Right hindlimb (tissue), 1 donor: ENCODE data around the gene RIMBP2.

Experiments
- DNase-seq: peaks from one replicate; pipeline ENCODE4 v3.0.0-alpha.2; 2018

Gene RIMBP2

GRCh38 chr12:130455161-130455560 is 260.9 kb downstream of the RIMBP2 start:
- DNase-seq, result no peak

GRCh38 chr12:130454296-130454695 is 261.8 kb downstream of the RIMBP2 start:
- DNase-seq, result no peak

- no peak for DNase-seq
These were observed 263.6 kb downstream of the RIMBP2 start for GRCh38 chr12:130452546-130452945.

GRCh38 chr12:130451001-130451930 is 264.8 kb downstream of the RIMBP2 start:
- DNase-seq, result no peak

GRCh38 chr12:130449291-130449690 is 266.8 kb downstream of the RIMBP2 start:
- DNase-seq, result no peak

GRCh38 chr12:130448044-130448821 is 267.9 kb downstream of the RIMBP2 start:
- DNase-seq, result no peak

- no peak for DNase-seq
These were observed 268.5 kb downstream of the RIMBP2 start for GRCh38 chr12:130447655-130447965.

- DNase-seq, result no peak
These were observed 269.0 kb downstream of the RIMBP2 start for GRCh38 chr12:130446846-130447654.

GRCh38 chr12:130444986-130445385 is 271.1 kb downstream of the RIMBP2 start:
- DNase-seq, result no peak

GRCh38 chr12:130444061-130444460 is 272.0 kb downstream of the RIMBP2 start:
- DNase-seq, result no peak

- DNase-seq, result no peak
These were observed 274.0 kb downstream of the RIMBP2 start for GRCh38 chr12:130441771-130442760.

GRCh38 chr12:130440411-130441080 is 275.6 kb downstream of the RIMBP2 start:
- DNase-seq, result no peak

- no peak for DNase-seq
These were observed 276.8 kb downstream of the RIMBP2 start for GRCh38 chr12:130439250-130439649.

- no peak for DNase-seq
These were observed 277.4 kb downstream of the RIMBP2 start for GRCh38 chr12:130438711-130439110.

GRCh38 chr12:130438243-130438620 is 277.9 kb downstream of the RIMBP2 start:
- DNase-seq, result peak; percentile 9

GRCh38 chr12:130437555-130438242 is 278.4 kb downstream of the RIMBP2 start:
- peak; percentile 4 for DNase-seq

GRCh38 chr12:130436741-130437501 is 279.2 kb downstream of the RIMBP2 start:
- peak; percentile 4 for DNase-seq

GRCh38 chr12:130435826-130436225 is 280.3 kb downstream of the RIMBP2 start:
- peak; percentile 5 for DNase-seq

- no peak for DNase-seq
These were observed 280.8 kb downstream of the RIMBP2 start for GRCh38 chr12:130435331-130435730.

GRCh38 chr12:130434560-130434959 is 281.5 kb downstream of the RIMBP2 start:
- DNase-seq, result peak; percentile 1
